ENCODE data around the gene COP1.

GRCh38 chr1:176165573-176165972, 41.5 kb downstream of the COP1 start:
- no peak for TF ChIP-seq POLR2AphosphoS5 (IDR thresholded peaks at IDR 0.05)
- TF ChIP-seq CTCF (IDR thresholded peaks at IDR 0.05) = no peak

Data from upper lobe of left lung (tissue), 4 donors.